Measurements from ENCODE around the gene TEAD2. TPM values are rescaled to one million over a fixed set of nuclear protein-coding genes. Genes with fewer than 3 reads are reported as not detected.

TEAD2 gene
- polyA plus RNA-seq, 1 donor from 2014 or later, result 1.0 TPM

DNA sequence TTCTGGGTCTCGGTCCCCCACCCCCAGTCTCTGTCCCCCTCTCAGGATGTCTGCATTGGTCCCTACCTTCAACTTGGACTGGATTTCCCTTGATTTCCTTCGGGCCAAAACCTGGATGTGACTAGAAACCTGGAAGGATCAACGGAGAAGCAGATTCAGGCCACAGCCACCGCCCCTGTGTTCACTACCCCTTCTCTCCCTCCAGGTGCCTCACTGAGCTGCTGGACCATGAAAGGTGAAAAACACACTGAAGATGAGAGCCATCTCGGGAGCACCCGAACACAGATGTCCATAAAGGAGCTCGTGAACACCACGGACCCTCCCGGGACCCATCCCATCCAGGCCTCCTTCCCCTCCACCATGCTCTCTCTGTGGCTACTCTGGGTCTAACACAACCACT lies 5.0 kb downstream of the TEAD2 start:
- no peaks in the 10 kb centered on the region for H3K9me2 ChIP-seq (ENCODE audit: insufficient read depth, low read length)
- no peaks in the 10 kb centered on the region for H3K9me3 ChIP-seq (ENCODE audit: low read length)
- no peak overlapping the region for H2AFZ ChIP-seq (ENCODE audit: low read depth, low read length)
- no peaks in the 10 kb centered on the region for H3F3A ChIP-seq (ENCODE audit: insufficient read depth, low read length, poor library complexity, severe bottlenecking)
- H3K79me2 ChIP-seq (replicated peaks; ENCODE audit: insufficient read depth, low read length), result peaks cover 11% of the 10 kb centered on the region
- no peak overlapping the region for H3K9ac ChIP-seq (ENCODE audit: low read length)
- peaks cover 7% of the 10 kb centered on the region for H3K27me3 ChIP-seq (ENCODE audit: insufficient read depth, low read depth, low read length)
- H3K36me3 ChIP-seq (ENCODE audit: insufficient read depth, low read length), result no peaks in the 10 kb centered on the region
- no peak overlapping the region for H3K27ac ChIP-seq (ENCODE audit: low read length)
- no peak overlapping the region for H3K4me3 ChIP-seq (ENCODE audit: low read length)
- no peak overlapping the region for H3K4me2 ChIP-seq (ENCODE audit: low read length)
- TF ChIP-seq, protein P1, sequence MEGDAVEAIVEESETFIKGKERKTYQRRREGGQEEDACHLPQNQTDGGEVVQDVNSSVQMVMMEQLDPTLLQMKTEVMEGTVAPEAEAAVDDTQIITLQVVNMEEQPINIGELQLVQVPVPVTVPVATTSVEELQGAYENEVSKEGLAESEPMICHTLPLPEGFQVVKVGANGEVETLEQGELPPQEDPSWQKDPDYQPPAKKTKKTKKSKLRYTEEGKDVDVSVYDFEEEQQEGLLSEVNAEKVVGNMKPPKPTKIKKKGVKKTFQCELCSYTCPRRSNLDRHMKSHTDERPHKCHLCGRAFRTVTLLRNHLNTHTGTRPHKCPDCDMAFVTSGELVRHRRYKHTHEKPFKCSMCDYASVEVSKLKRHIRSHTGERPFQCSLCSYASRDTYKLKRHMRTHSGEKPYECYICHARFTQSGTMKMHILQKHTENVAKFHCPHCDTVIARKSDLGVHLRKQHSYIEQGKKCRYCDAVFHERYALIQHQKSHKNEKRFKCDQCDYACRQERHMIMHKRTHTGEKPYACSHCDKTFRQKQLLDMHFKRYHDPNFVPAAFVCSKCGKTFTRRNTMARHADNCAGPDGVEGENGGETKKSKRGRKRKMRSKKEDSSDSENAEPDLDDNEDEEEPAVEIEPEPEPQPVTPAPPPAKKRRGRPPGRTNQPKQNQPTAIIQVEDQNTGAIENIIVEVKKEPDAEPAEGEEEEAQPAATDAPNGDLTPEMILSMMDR (IDR thresholded peaks at IDR 0.05; ENCODE audit: poor library complexity, severe bottlenecking), result no peak
- TF ChIP-seq POLR2AphosphoS5 (IDR thresholded peaks at IDR 0.05), result no peak
- no peaks in the 10 kb centered on the region for H4K20me1 ChIP-seq (ENCODE audit: insufficient read depth)

DNA sequence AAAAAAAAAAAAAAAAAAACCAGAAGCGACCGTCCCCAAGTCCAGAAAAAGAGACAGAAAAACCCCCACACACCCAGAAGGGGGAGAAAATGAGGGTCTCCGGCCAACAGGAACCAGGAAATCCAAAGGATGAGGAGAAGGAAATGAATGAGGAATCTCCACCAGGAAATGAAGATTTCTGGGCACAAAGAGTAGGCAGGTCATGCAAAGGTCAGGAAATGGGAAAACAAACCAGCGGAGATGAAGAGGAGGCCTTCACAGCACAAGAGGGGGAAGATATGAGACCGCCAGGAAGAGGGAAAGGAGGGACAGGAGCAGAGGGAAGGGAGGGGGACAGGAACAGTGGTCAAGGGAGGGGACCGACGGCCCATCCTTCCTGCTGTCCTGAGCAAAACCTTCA lies 5.8 kb downstream of the TEAD2 start:
- H2AFZ ChIP-seq (ENCODE audit: low read depth, low read length), result no peak overlapping the region
- peaks cover 3% of the 10 kb centered on the region for H3K79me2 ChIP-seq (replicated peaks; ENCODE audit: insufficient read depth, low read length)
- H3K9ac ChIP-seq (ENCODE audit: low read length), result no peak overlapping the region
- no peaks in the 10 kb centered on the region for H3K9me3 ChIP-seq (ENCODE audit: low read length)
- no peaks in the 10 kb centered on the region for H4K20me1 ChIP-seq (ENCODE audit: insufficient read depth)
- no peaks in the 10 kb centered on the region for H3K36me3 ChIP-seq (ENCODE audit: insufficient read depth, low read length)
- no peaks in the 10 kb centered on the region for H3K9me2 ChIP-seq (ENCODE audit: insufficient read depth, low read length)
- H3K4me2 ChIP-seq (ENCODE audit: low read length), result no peak overlapping the region
- H3K4me3 ChIP-seq (ENCODE audit: low read length), result no peak overlapping the region
- H3K27ac ChIP-seq (ENCODE audit: low read length), result no peak overlapping the region
- TF ChIP-seq MXI1 (conservative IDR thresholded peaks at IDR 0.05; ENCODE audit: poor library complexity, severe bottlenecking) (no peak), RAD21 (conservative IDR thresholded peaks at IDR 0.05) (no peak)
- no peaks in the 10 kb centered on the region for H3K27me3 ChIP-seq (ENCODE audit: insufficient read depth, low read depth, low read length)
- H3F3A ChIP-seq (ENCODE audit: insufficient read depth, low read length, poor library complexity, severe bottlenecking), result no peaks in the 10 kb centered on the region

DNA sequence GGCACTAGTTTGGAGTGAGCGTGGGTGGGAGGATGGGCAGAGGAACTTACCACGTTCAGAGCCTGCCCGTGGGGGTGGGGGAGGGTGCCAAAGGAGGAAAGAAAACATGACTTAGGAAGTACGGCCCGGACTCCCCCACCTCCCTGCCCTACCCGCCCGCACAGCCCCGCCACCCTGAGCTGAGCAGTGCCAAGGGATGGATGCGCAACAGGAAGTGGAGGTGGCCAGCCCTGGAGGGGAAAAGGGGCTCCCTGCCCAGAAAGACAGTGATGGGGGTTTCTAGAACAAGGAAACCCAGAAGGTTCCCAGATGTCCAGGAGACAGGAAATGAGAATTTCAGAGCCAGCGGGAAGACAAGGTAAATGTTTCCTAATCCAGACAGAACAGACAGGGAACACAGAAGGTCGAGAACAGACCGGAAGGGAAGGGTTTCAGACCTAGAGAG lies 6.3 kb downstream of the TEAD2 start:
- H3K27ac ChIP-seq (ENCODE audit: low read length), result no peak overlapping the region
- no peaks in the 10 kb centered on the region for H3F3A ChIP-seq (ENCODE audit: insufficient read depth, low read length, poor library complexity, severe bottlenecking)
- H3K9ac ChIP-seq (ENCODE audit: low read length), result no peak overlapping the region
- H3K79me2 ChIP-seq (replicated peaks; ENCODE audit: insufficient read depth, low read length), result peaks cover 3% of the 10 kb centered on the region
- no peak overlapping the region for H3K4me3 ChIP-seq (ENCODE audit: low read length)
- H3K27me3 ChIP-seq (ENCODE audit: insufficient read depth, low read depth, low read length), result no peaks in the 10 kb centered on the region
- no peak for TF ChIP-seq POLR2AphosphoS5 (IDR thresholded peaks at IDR 0.05)
- TF ChIP-seq EZH2 (IDR thresholded peaks at IDR 0.05; ENCODE audit: borderline replicate concordance, insufficient read depth, low read length, poor library complexity, severe bottlenecking), result no peak
- TF ChIP-seq, protein P1 (IDR thresholded peaks at IDR 0.05; ENCODE audit: poor library complexity, severe bottlenecking), result no peak
- TF ChIP-seq RAD21 (conservative IDR thresholded peaks at IDR 0.05), result no peak
- no peak for TF ChIP-seq MXI1 (conservative IDR thresholded peaks at IDR 0.05; ENCODE audit: poor library complexity, severe bottlenecking)
- TF ChIP-seq TAF1 (IDR thresholded peaks at IDR 0.05; ENCODE audit: low read depth), result no peak
- TF ChIP-seq SMC3 (conservative IDR thresholded peaks at IDR 0.05; ENCODE audit: poor library complexity), result no peak
- TF ChIP-seq, protein P2, sequence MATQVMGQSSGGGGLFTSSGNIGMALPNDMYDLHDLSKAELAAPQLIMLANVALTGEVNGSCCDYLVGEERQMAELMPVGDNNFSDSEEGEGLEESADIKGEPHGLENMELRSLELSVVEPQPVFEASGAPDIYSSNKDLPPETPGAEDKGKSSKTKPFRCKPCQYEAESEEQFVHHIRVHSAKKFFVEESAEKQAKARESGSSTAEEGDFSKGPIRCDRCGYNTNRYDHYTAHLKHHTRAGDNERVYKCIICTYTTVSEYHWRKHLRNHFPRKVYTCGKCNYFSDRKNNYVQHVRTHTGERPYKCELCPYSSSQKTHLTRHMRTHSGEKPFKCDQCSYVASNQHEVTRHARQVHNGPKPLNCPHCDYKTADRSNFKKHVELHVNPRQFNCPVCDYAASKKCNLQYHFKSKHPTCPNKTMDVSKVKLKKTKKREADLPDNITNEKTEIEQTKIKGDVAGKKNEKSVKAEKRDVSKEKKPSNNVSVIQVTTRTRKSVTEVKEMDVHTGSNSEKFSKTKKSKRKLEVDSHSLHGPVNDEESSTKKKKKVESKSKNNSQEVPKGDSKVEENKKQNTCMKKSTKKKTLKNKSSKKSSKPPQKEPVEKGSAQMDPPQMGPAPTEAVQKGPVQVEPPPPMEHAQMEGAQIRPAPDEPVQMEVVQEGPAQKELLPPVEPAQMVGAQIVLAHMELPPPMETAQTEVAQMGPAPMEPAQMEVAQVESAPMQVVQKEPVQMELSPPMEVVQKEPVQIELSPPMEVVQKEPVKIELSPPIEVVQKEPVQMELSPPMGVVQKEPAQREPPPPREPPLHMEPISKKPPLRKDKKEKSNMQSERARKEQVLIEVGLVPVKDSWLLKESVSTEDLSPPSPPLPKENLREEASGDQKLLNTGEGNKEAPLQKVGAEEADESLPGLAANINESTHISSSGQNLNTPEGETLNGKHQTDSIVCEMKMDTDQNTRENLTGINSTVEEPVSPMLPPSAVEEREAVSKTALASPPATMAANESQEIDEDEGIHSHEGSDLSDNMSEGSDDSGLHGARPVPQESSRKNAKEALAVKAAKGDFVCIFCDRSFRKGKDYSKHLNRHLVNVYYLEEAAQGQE (IDR thresholded peaks at IDR 0.05; ENCODE audit: borderline replicate concordance), result no peak
- no peak for TF ChIP-seq EP300 (conservative IDR thresholded peaks at IDR 0.05; ENCODE audit: poor library complexity, severe bottlenecking)
- H3K9me3 ChIP-seq (ENCODE audit: low read length), result no peaks in the 10 kb centered on the region
- H4K20me1 ChIP-seq (ENCODE audit: insufficient read depth), result no peaks in the 10 kb centered on the region
- H2AFZ ChIP-seq (ENCODE audit: low read depth, low read length), result no peak overlapping the region
- H3K36me3 ChIP-seq (ENCODE audit: insufficient read depth, low read length), result no peaks in the 10 kb centered on the region
- no peaks in the 10 kb centered on the region for H3K9me2 ChIP-seq (ENCODE audit: insufficient read depth, low read length)
- H3K4me2 ChIP-seq (ENCODE audit: low read length), result no peak overlapping the region

Data from neural cell (in vitro differentiated cells).